ENCODE results near the gene SPATA16. TPM values are rescaled to one million over a fixed set of nuclear protein-coding genes. Genes with fewer than 3 reads are reported as not detected.
"Not testable (repeated sequence)": the region's sequence is repeated elsewhere in the genome, so short reads cannot be mapped to it uniquely, and the experiment has no call there.

SPATA16 gene
- total RNA-seq, 4 donors from 2014 or later = not detected

GRCh38 chr3:173037840-173038483, 103.1 kb downstream of the SPATA16 start:
- intact Hi-C loops (cut with DNase I; ENCODE audit: low total_unique reads) = no loop called here
- DNase-seq (ENCODE audit: low spot score in 2 of 2) = no peak
- no peak overlapping the region for H3K4me3 ChIP-seq (ENCODE audit: low read depth, poor library complexity, severe bottlenecking)
- 71 to 85% methylated on average over 2 of the region's 2 CpGs for WGBS, 2 donors
- TF ChIP-seq POLR2A (IDR thresholded peaks at IDR 0.05) (no peak), CTCF (IDR thresholded peaks at IDR 0.05) (no peak)

DNA sequence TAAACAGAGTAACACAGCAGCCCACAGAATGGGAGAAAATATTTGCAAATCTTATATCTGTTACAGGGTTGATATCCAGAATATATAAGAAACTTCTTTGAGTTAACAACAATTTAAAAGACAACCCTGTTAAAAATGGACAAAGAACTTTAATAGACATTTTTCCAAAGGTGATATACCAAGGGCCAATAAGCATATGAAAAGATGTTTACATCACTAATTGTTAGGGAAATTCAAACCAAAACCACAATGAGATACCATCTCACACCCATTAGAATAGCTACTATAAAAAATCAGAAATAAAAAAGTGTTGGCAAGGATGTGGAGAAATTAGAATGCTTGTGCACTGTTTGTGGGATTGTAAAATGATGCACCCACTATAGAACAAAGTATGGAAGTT, 110.8 kb downstream of the SPATA16 start:
- H3K4me3 ChIP-seq (ENCODE audit: low read depth, poor library complexity, severe bottlenecking) = no peak overlapping the region
- DNase-seq (ENCODE audit: low spot score in 2 of 2) = no peak
- intact Hi-C loops (cut with DNase I; ENCODE audit: low total_unique reads) = no loop called here
- TF ChIP-seq CTCF (IDR thresholded peaks at IDR 0.05) (no peak), POLR2A (IDR thresholded peaks at IDR 0.05) (no peak)

DNA sequence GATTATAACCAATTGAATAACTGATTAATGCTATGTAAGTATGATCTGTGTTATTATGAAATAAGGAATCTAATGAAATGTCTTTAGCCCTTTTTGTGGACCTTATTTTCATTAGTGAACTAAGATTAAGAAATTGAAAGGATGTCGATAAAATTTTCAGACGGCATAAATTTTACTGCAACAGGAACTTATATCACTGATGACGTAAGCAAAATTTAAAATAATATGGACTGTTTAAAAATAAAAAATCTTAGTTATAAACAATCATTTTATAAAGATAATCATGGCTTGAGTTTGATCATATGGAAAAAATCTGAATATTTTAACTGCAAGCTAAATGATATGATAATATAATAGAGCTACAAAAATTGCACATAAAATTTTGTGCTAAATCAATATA, 112.7 kb downstream of the SPATA16 start:
- H3K4me3 ChIP-seq (ENCODE audit: low read depth, poor library complexity, severe bottlenecking) = no peak overlapping the region
- DNase-seq (ENCODE audit: low spot score in 2 of 2) = no peak
- no peak for TF ChIP-seq CTCF (IDR thresholded peaks at IDR 0.05)
- TF ChIP-seq POLR2A (IDR thresholded peaks at IDR 0.05) = no peak
- intact Hi-C loops (cut with DNase I; ENCODE audit: low total_unique reads) = no loop called here
- 97 to 98% methylated on average over 3 of the region's 3 CpGs for WGBS, 2 donors

- no peak for DNase-seq (ENCODE audit: low spot score in 2 of 2)
- 90 to 94% methylated on average over 1 of the region's 1 CpG for WGBS, 2 donors
- H3K4me3 ChIP-seq (ENCODE audit: low read depth, poor library complexity, severe bottlenecking) = no peak overlapping the region
- intact Hi-C loops (cut with DNase I; ENCODE audit: low total_unique reads) = no loop called here
- TF ChIP-seq POLR2A (IDR thresholded peaks at IDR 0.05) (no peak), CTCF (IDR thresholded peaks at IDR 0.05) (no peak)
Observed at GRCh38 chr3:173027429-173027828, 113.6 kb downstream of the SPATA16 start.

GRCh38 chr3:173025941-173026340, 115.1 kb downstream of the SPATA16 start:
- intact Hi-C loops (cut with DNase I; ENCODE audit: low total_unique reads) = no loop called here
- no peak overlapping the region for H3K4me3 ChIP-seq (ENCODE audit: low read depth, poor library complexity, severe bottlenecking)
- no peak for DNase-seq (ENCODE audit: low spot score in 2 of 2)
- 57 to 71% methylated on average over 5 of the region's 5 CpGs for WGBS, 2 donors
- TF ChIP-seq POLR2A (IDR thresholded peaks at IDR 0.05) = no peak
- no peak for TF ChIP-seq CTCF (IDR thresholded peaks at IDR 0.05)

GRCh38 chr3:173021547-173022185, 119.4 kb downstream of the SPATA16 start:
- intact Hi-C loops (cut with DNase I; ENCODE audit: low total_unique reads) = no loop called here
- WGBS, 2 donors = 70 to 72% methylated on average over 2 of the region's 2 CpGs
- no peak for TF ChIP-seq CTCF (IDR thresholded peaks at IDR 0.05)
- no peak for DNase-seq (ENCODE audit: low spot score in 2 of 2)
- H3K4me3 ChIP-seq (ENCODE audit: low read depth, poor library complexity, severe bottlenecking) = no peak overlapping the region

DNA sequence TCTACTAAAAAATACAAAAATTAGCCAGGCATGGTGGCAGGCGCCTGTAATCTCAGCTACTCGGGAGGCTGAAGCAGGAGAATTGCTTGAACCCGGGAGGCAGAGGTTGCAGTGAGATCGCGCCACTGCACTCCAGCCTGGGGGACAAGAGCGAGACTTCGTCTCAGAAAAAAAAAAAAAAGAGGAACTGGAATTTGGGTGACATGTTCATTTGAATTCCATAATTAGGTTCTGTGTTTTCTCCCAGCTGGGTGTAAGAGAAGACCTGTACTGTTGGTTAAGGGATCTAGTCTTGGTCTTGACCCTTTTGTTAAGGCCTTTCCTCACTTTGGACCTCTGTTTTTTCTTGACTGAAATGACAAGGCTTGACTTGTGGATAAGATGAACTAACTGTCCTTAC, 120.9 kb downstream of the SPATA16 start:
- H3K4me3 ChIP-seq (ENCODE audit: low read depth, poor library complexity, severe bottlenecking); intact Hi-C loops (cut with DNase I; ENCODE audit: low total_unique reads); DNase-seq (ENCODE audit: low spot score in 2 of 2): not testable (repeated sequence)
- 93 to 95% methylated on average over 7 of the region's 7 CpGs for WGBS, 2 donors

Measured in lower leg skin (tissue), 4 donors.